ENCODE data around the gene LANCL3.
A peak's percentile ranks its signal among the peaks of the same experiment; 100 is the strongest.
"Not testable (repeated sequence)": the region's sequence is repeated elsewhere in the genome, so short reads cannot be mapped to it uniquely, and the experiment has no call there.

The LANCL3 gene

GRCh38 chrX:37571426-37572107 is at the start of gene LANCL3:
TSS of gene LANCL3 (plus strand) at chrX:37571661. CDS start at chrX:37571871, 210 bp downstream.
- peak in 1 of 2 donors; percentile 6 for DNase-seq

GRCh38 chrX:37523673-37524072 is 47.8 kb upstream of the LANCL3 start:
- not testable (repeated sequence) for DNase-seq

- no peak for DNase-seq
These were observed 29.5 kb upstream of the LANCL3 start for GRCh38 chrX:37541991-37542390.

- no peak for DNase-seq
These were observed 28.7 kb upstream of the LANCL3 start for GRCh38 chrX:37542791-37543190.

GRCh38 chrX:37543324-37543723 is 28.1 kb upstream of the LANCL3 start:
- DNase-seq: no peak

- DNase-seq: not testable (repeated sequence)
These were observed 26.9 kb upstream of the LANCL3 start for GRCh38 chrX:37544531-37544930.

GRCh38 chrX:37545066-37545465 is 26.4 kb upstream of the LANCL3 start:
- no peak for DNase-seq

GRCh38 chrX:37549619-37550018 is 21.8 kb upstream of the LANCL3 start:
- not testable (repeated sequence) for DNase-seq

- no peak for DNase-seq
These were observed 18.0 kb upstream of the LANCL3 start for GRCh38 chrX:37553476-37553875.

GRCh38 chrX:37565254-37565653 is 6.2 kb upstream of the LANCL3 start:
- not testable (repeated sequence) for DNase-seq

GRCh38 chrX:37570349-37570748 is 1.1 kb upstream of the LANCL3 start:
- DNase-seq: not testable (repeated sequence)

- peak in 1 of 2 donors; percentile 10 for DNase-seq
These were observed 687 bp downstream of the LANCL3 start for GRCh38 chrX:37572108-37572587.

- DNase-seq: not testable (repeated sequence)
These were observed 1.7 kb downstream of the LANCL3 start for GRCh38 chrX:37573121-37573520.

- no peak for DNase-seq
These were observed 6.6 kb downstream of the LANCL3 start for GRCh38 chrX:37578045-37578444.

GRCh38 chrX:37580080-37580479 is 8.6 kb downstream of the LANCL3 start:
- DNase-seq: no peak

GRCh38 chrX:37587337-37587736 is 15.9 kb downstream of the LANCL3 start:
- DNase-seq: not testable (repeated sequence)

- DNase-seq: no peak
These were observed 18.6 kb downstream of the LANCL3 start for GRCh38 chrX:37590047-37590446.

- no peak for DNase-seq
These were observed 23.4 kb downstream of the LANCL3 start for GRCh38 chrX:37594755-37595382.

- no peak for DNase-seq
These were observed 28.3 kb downstream of the LANCL3 start for GRCh38 chrX:37599729-37600128.

GRCh38 chrX:37603938-37604409 is 32.5 kb downstream of the LANCL3 start:
- DNase-seq: no peak

- no peak for DNase-seq
These were observed 35.8 kb downstream of the LANCL3 start for GRCh38 chrX:37607243-37607642.

- DNase-seq: no peak
These were observed 36.7 kb downstream of the LANCL3 start for GRCh38 chrX:37608156-37608555.

- no peak for DNase-seq
These were observed 38.3 kb downstream of the LANCL3 start for GRCh38 chrX:37609727-37610126.

- no peak for DNase-seq
These were observed 42.5 kb downstream of the LANCL3 start for GRCh38 chrX:37613933-37614332.
